Measurements from ENCODE around the gene PACRG.

GRCh38 chr6:163300838-163301237 lies 573.1 kb downstream of the PACRG start:
- TF ChIP-seq ZNF274 (IDR thresholded peaks at IDR 0.05; ENCODE audit: low read depth, low read length), result no peak
- no peak for TF ChIP-seq SUZ12 (IDR thresholded peaks at IDR 0.05; ENCODE audit: extremely low read depth, insufficient read depth, insufficient read length)
- TF ChIP-seq YY1 (IDR thresholded peaks at IDR 0.05; ENCODE audit: insufficient read depth, insufficient read length), result no peak

Measured in NT2/D1 (cell line).